ENCODE results near the gene CCL4.
"Not testable (repeated sequence)": the region's sequence is repeated elsewhere in the genome, so short reads cannot be mapped to it uniquely, and the experiment has no call there.

The CCL4 gene

DNA sequence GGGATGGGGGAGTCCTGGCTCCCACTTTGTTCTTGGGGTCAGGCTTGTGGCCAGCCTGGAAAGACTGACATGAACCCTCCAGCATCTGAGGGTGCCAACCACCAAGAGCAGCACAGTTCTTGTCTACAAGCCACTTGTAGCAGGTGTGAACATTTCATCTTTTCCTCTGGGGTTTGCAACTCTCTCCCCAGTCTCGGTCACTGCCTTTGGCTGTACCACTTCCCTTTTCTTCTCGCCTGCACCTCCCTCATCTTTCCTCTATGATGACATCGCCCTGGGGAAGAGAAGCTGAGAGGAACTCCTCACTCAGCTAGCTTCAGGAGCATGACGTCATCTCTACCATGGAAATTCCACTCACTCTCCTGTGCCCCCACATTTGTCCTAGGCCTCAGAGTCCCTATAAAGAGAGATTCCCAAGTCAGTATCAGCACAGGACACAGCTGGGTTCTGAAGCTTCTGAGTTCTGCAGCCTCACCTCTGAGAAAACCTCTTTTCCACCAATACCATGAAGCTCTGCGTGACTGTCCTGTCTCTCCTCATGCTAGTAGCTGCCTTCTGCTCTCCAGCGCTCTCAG, at the start of gene CCL4:
CCL4 (plus strand) TSS at position 427 of the 575 bp plus-strand sequence; CDS start at position 506, 79 bp downstream.
- not testable (repeated sequence) for DNase-seq (ENCODE audit: low read depth)

DNA sequence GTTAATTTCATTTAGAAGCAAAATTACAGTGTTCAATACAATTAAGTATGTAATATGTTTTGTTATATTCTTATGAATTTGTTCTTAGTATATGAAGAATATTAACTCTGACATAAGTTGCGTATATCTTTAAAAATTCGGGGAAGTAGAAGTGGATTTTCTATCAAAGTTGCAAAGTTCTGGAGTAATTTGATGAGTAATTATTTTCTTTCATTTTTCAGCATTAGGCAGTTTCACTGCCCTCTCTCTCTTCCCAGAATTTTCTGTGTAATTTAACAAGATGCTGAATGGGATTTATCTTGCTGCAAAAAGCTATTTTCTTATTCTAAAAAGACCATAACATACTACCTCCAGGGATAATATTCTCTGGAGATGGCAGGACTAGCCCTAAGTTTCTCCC, 48.5 kb upstream of the CCL4 start:
- no peak for DNase-seq (ENCODE audit: low read depth)

DNA sequence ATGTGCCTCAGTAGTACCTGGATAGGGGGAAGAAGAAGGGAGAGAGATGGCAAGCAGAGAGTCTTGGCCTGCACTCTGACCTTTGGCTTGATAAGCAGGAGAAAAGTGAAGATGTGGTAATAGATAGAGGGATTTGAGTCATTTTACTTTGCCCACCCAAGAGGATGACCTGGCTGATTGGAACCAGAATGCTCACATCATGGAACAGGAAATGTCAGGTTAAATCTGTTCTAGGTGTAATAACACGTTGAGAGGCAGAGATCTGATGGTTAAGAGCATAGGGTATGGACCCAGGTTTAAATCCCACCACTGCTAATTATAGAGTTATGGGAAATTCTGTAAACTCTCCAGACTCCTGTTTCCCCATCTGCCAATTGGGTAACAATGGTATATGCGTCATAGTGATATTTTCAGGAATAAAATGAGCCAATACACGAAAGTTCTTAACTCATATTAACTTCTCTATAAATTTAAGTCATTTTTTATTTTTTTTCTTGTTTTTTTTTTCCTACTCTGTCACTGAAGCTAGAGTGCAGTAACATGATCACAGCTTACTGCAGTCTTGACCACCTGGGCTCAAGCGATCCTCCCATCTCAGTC, 47.6 kb upstream of the CCL4 start:
- no peak for DNase-seq (ENCODE audit: low read depth)

DNA sequence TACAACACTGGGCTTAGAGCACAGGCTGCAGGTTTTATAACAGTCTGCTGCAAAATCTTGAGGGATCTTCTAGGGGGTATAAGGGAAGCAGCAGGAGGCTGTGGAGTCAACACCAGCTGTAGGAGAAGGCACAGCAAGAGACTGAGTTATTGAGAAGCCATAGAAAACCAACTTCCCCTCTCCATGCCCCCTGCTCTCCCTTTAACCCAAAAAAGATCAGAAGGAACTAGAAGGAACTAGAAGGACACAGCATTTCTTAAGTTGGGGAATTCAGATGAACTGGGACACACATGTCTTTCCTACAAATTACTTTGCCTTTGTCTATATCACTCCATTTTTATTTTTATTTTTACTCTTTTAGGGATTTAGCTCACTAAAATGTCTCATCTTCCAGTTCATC, 45.7 kb upstream of the CCL4 start:
- DNase-seq (ENCODE audit: low read depth) = no peak

DNA sequence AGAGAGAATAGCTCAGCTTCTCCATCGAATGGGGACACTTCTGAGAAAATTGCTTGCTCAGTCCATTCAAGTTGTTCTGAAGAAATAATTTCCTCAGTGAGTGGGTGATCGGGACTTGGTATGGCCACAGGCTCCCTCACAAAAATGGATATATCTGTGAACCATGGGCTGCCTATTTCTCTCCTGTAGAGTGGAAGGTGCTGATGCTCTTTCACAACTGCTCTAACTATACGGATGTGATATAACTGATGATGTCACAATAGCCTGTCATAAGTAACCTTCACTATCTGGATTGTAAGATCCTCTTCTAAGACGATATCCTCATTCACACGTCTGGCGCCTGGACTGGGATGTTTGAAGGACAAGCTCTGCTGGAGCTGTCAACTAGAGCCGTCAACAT, 44.2 kb upstream of the CCL4 start:
- DNase-seq (ENCODE audit: low read depth) = no peak

DNA sequence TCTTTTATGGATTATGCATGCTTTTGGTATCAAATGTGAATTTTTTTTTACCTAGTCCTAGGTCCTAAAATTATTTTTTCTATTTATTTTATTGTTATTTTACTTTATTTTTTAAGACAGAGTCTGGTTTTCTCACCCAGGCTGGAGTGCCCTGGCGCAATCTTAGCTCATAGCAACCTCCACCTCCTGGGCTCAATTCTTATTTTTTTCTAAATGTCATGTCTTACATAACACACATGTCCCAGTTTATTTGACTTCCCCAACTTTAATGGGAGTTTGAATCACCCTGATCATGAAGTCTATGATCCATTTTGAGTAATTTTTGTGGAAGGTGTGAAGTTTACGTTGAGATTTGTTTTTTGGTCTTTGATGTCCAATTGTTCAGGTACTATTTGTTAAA, 42.8 kb upstream of the CCL4 start:
- no peak for DNase-seq (ENCODE audit: low read depth)

DNA sequence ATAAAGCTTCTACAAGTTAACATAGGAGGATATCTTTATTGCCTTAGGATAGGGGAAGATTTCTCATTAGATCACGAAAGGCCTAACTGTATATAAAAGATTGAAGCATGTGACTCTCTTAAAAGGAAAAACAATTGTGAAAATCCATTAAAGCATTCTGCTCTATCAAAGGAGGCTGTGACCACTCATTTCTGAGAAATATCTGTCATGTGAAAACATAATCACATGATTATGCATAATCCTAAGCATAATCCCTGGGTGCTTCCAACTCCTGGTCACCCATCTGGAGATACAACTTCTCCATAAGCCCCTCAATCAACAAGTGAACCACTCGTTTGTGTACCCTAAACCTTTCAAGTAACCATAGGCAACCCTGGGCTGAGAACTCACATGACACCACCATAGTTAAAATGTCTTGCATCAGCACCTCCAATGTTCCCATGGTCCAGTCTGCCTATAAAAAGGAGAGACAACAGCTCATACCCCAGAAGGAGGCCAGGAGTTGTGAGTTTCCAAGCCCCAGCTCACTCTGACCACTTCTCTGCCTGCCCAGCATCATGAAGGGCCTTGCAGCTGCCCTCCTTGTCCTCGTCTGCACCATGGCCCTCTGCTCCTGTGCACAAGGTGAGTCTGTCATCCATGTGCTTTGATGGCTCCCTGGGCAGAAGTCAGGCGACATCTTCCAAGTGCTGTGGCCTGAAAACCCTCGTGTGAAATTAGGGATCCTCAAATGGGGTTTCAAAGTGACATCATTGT, 39.7 kb upstream of the CCL4 start, which contains the start of gene CCL18:
CCL18 (plus strand) TSS at position 487 of the 756 bp plus-strand sequence; CDS start at position 558, 71 bp downstream.
- DNase-seq (ENCODE audit: low read depth) = no peak

DNA sequence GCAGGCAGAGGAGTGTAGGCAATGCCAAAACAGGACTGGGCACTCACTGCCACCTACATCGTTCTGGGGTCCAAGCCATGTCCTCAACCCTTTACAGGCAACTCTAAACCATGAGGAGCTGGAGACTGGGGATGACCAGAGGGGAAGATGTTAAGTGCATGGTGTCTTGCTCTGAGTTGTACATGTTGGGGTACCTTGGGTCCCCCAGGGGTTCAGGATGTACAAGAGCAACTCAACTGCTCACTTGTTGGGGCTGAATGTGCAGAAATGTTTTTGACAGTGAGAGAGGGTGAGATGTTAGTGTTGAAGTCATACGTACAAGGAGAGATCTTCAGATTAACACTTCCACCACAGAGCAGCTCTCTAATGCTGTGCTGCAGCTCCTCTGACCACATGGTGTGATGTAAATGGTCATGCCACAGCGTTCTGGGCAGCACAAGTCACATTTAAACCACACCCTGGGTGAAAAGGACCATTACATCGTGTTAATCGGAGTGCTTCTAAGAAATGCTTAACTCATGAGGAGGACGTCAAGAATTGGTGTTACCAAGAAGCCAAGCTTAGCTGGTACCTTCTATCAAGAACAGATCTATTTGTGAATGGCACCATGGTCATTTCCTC, 37.2 kb upstream of the CCL4 start:
- no peak for DNase-seq (ENCODE audit: low read depth)

DNA sequence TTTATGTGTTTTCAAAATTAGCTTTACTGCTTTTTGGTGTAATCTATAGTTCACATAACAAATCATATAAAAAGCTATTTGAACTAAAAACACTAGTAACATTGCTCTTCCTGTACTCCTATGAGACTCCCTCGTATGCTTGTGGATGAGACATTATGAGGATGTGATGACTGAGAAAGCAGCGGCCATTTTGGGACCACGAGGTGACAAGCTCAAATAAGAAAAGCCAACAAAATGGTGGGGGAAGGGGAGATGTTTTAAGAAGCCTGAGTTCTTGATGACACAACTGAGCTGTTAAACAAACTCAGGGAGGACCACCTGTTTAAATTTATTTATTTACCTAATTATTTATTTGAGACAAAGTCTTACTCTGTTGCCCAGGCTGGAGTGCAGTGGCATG, 35.1 kb upstream of the CCL4 start:
- DNase-seq (ENCODE audit: low read depth) = no peak

DNA sequence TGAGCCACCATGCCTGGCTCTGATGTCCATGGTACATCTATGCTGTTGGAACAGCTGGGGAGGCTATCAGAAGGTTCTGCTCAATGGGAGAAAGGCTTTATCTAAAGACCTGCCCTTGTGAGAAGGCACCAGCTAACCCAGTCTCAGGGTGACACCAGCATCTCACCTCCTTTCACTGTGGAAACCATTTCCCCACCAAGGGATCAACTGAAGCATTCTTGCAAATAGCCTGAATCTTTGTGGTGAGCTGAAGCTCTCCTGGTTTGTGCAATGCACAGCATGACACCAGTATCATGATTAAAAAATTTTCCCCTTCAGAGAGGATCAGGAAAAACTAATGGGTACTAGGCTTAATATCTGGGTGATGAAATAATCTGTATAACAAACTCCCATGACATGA, 34.5 kb upstream of the CCL4 start:
- no peak for DNase-seq (ENCODE audit: low read depth)

DNA sequence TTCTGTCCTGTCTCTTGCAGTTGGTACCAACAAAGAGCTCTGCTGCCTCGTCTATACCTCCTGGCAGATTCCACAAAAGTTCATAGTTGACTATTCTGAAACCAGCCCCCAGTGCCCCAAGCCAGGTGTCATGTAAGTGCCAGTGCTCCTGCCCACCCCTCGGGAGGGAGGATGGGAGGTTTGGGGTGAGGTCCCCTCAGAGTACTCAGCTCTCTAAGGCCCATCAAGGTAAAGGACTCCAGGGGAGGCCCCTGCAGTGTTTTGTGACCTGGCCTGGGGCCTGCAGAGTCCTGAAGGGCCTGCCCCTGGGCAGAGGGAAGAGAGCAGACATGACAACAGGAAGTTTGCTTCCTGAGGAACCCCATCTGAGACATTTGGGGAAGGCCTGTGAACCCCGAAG, 33.2 kb upstream of the CCL4 start:
- no peak for DNase-seq (ENCODE audit: low read depth)

DNA sequence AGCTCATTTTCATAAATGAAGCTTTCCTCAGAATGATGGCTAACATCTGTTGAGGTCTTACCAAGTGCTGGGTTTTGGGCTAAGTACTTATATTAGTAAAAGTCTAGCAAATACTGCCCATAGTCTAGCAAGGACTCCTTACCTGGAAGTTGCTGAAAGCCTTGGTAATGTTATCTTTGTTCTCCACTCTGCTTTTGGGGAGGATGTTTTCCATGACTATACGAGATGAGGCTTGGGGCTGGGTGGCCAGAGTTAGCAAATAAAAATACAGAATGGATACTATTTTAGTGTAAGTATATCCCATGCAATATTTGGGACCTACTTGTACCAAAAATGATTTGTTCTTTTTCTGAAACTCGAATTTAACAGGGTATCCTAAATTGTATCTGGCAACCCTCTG, 31.9 kb upstream of the CCL4 start:
- no peak for DNase-seq (ENCODE audit: low read depth)

DNA sequence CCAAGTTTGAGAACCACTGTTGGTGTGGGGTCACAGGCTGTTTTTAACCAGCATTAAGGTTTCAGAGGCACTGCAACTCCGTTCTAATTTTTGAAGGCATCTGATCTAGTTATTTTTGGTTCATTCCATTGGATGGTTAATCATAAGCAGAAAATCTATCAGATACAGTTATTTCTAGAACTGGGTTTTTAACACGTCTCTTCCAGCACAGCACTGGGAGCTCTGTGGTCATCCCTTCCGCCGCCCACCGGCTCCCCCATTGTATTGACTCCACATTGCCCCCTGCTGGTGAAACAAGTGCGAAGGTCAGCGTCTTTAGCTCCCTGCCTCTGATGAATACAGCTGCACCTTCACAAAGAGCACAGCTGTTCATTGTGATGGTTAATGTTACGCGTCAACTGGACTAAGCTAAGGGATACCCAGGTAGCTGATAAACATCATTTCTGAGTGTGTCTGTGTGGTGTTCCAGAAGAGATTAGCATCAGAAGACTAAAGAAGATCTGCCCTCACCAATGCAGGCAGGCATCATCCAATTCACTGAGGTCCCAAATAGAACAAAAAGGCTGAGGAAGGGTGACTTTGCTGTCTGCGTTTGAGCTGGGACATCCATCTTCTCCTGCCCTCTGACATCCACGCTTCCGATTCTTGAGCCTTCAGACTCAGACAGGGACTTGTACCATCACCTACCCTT, 31.1 kb upstream of the CCL4 start:
- peak; percentile 57 for DNase-seq (ENCODE audit: low read depth)

DNA sequence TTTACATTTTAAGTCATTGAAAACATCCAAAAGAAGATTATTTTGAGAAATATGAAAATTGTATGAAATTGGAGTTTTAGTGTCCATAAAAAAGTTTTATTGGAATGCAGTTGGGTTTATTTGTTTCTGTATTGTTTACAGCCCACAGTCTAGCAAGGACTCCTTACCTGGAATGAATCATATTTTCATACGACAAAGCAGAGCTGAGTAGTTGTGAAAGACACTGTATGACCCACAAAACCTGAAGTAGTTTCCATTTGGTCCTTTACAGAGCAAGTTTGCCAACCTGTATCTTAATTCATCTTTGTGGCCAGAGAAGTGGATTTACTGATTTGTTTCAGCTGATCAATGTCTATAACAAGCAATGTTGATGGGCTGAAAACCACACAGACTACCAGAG, 29.3 kb upstream of the CCL4 start:
- DNase-seq (ENCODE audit: low read depth) = no peak

DNA sequence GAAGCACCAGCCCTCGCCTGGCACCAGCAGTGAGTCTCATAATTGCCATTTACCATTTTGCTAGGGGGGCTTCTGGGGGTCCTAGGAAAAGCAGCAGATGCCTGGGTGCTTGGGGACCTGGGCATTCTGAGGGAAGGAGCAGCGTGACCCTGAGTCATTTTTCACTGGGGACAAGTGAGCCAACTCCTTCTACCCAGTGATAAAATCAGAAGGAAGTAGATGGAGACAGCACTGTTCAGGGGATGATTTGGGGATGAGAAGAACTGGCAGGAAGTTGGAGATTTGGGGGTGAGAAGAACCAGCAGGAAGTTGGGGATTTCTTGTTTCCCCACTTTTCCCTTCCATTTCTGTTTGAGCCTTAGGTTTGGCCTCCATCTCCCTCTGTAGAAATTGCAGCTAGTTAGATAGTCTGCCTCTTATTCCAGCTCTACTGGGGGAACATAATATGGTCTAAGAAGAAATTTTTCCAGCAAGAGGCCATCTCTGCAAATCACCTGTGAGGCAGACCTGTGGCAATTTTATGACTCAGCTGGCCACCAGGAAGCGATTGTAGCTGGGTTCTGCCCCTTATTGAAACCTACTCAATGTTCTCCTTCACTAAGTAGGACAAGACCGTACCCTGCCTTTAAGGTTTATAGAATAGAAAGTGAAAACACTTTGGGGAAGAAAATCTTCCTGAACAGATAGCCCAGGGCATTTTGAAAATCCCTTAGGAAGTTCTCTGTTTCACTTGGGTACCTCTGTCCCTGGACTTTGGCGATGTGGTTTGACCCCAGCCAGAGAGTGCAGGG, 21.8 kb upstream of the CCL4 start:
- not testable (repeated sequence) for DNase-seq (ENCODE audit: low read depth)

DNA sequence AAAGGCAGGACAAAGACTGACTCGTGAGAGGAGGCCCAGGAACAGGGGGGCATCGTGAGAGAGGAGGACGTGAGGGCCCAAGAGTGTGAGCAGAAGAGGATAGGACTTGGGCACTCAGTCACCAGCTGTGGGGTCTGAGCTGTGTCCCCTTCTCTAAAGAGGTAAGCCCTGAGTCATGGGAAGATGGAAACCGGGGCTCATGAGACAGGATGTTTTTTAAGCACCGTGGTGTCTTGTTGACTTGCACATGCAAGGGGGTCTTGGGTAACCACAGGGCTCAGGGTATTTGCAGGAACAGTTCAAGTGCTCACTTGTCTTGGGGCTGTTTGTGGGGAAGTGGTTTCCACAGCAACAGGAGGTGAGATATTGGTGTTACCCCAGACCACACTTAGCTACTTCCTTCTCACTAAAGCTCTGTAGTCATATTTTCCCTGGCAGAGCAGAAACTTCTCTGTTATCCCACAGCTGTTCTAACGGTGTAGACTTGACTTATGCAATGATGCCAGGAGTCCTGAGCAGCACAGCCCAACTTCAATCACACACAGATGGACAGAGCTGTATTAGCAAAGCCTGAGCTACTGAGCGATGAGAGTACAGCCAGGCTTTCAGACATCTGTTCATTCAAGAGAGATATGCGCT, 21.0 kb upstream of the CCL4 start:
- DNase-seq (ENCODE audit: low read depth) = not testable (repeated sequence)

DNA sequence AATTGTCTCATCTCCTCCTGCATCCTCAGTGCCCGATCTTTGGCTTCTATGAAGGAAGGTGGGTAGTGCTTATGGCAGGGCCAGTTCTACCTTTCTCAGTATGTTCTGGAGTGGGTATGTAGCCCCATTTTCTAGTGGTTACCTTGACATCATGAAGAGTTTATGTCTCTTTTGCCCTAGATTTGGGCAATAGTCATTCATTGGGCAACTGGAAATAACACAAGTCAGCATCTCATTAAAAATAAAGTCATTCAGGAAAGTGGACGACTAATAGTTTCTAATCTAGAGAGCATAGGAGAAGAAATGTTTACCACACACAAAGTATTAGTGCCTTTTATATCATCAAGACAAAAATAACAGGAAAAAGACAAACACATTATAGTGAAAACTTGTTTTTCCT, 19.9 kb upstream of the CCL4 start:
- DNase-seq (ENCODE audit: low read depth) = not testable (repeated sequence)

DNA sequence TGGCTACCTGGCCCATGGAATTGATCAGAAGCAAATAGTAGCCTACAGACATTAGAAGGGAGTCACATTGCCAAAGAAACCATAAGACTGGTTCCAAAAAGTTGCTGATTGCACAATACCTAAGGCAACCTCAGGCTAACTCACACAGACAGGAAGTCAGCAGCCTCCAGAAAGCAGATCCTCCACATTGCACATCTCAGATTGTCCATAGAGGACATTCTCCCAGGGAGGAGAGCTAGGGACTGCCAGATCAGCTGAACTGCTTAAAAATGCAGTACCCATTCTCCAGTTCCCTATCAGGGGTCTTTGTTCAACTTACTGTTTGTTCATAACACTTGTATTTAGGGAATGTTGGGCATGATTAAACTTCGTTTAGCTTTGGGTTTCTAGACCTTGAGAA, 17.9 kb upstream of the CCL4 start:
- DNase-seq (ENCODE audit: low read depth) = no peak

DNA sequence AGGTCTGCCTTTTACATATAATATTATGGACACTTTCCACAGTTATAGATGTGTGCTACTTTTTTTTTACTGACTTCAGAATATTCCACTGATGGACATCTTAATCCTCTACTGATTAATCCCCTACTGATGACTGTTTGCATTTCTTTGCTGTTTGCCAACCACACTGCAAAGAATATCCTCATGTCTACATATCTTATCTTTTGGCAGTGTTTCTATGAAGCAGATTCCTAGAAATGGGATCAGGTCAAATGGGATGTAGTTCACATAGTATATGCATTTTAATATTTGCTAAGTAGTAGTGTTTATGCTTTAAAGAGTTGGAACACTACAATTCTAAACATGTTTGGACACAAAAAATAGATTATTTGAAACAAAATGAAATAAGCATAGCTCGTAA, 16.8 kb upstream of the CCL4 start:
- DNase-seq (ENCODE audit: low read depth) = no peak

DNA sequence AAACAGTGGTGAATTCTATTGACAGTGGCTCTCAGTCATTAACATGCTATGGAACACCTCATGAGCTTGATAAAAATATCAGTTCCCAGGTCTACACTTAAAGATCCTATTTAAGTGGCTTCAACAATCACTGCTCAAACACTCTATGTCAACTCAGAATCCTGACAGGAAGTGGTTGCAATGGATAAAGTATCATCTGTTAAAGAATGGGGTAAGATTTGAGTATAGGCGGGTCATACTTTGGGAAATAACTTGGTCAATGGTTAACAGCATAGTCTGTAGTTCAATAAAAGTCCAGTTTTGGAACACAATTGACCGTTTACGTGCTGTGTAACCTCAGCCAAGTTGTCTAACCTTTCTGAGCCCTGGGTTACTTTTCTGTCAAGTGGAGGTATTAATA, 16.2 kb upstream of the CCL4 start:
- not testable (repeated sequence) for DNase-seq (ENCODE audit: low read depth)

Data from CMK (cell line).